H1 (cell line): ENCODE results near the gene TUT4. TPM values are rescaled to one million over a fixed set of nuclear protein-coding genes. Genes with fewer than 3 reads are reported as not detected.

Experiments
- CHD1 ChIP-seq: IDR thresholded peaks from 2 replicates; pipeline ENCODE4 v1.6.1; 2012; ENCODE audit warnings: low read depth, low read length, improper control_type of control experiment
- CHD2 ChIP-seq: IDR thresholded peaks from 2 replicates; pipeline ENCODE4 v1.6.1; 2012; ENCODE audit warnings: low read length, improper control_type of control experiment
- KDM5A ChIP-seq: fragments of 200-600 bp; IDR thresholded peaks from 2 replicates; pipeline ENCODE4 v1.7.1; 2012; ENCODE audit warnings: mild to moderate bottlenecking, low read length, inconsistent platforms, mixed read lengths
- SIX5 ChIP-seq: IDR thresholded peaks from 2 replicates; pipeline ENCODE4 v1.6.1; 2011; ENCODE audit warnings: mild to moderate bottlenecking, low read depth, low read length
- polyA plus RNA-seq, 7 experiments: library from polyadenylated mRNA; depleted of rRNA in 3 of 7; stranded (reverse) in 5 of 7; unstranded in 2 of 7; fragments of >200 nt in 5 of 7; fragments of 200-250 nt in 2 of 7; gene quantifications; 1 replicate in 5 of 7; 2 replicates in 1 of 7; 4 replicates in 1 of 7; pipeline versions ENCODE4 v1.2.1 to v1.2.3, GENCODE V29; 2011 to 2013; ENCODE audit warnings: missing spikeins in 2 of 7, mixed read lengths in 2 of 7
- total RNA-seq: library from RNA; stranded (reverse); fragmentation: NEBNext Ultra II Directional; extraction: Animal tissue kit (Norgen Biotek cat#: 25700); gene quantifications from 2 replicates; pipeline ENCODE4 v1.2.1, GENCODE V29; 2021

The TUT4 gene
- total and polyA plus RNA-seq, 2 of the 8 experiments (the other 6 are each of a cell fraction or from before 2014, with no cell fraction given): 54.5 to 63.3 TPM

GRCh38 chr1:52393174-52393573 lies 159.7 kb downstream of the TUT4 start (continued):
- TF ChIP-seq SIX5 (no peak), KDM5A (no peak), CHD1 (no peak), CHD2 (no peak)
- TF ChIP-seq, all 59 proteins: peak for 0
